Sigmoid colon (tissue), 4 donors: ENCODE data around the gene PIGB.

Experiments
- POLR2A ChIP-seq, 2 donors: fragments of 450-650 bp; IDR thresholded peaks; one replicate each; pipeline ENCODE4 v1.6.1; 2016; ENCODE audit warnings: antibody characterized with exemption in 2 of 2, mild to moderate bottlenecking in 2 of 2, moderate library complexity in 2 of 2
- POLR2AphosphoS5 ChIP-seq, 4 donors: sonication (generic); formaldehyde crosslinking; IDR thresholded peaks; one replicate each; pipeline ENCODE4 v1.6.1; 2017; ENCODE audit warnings: antibody characterized with exemption in 4 of 4
- TF ChIP-seq, protein P1 (sequence below), 4 experiments: fragments of 450-650 bp in 3 of 4; fragments of 200-600 bp in 1 of 4; IDR thresholded peaks; one replicate each; pipeline ENCODE4 v1.5.1; 2016 to 2019; ENCODE audit warnings: antibody characterized with exemption in 4 of 4, mild to moderate bottlenecking in 3 of 4, moderate library complexity in 2 of 4

DNA sequence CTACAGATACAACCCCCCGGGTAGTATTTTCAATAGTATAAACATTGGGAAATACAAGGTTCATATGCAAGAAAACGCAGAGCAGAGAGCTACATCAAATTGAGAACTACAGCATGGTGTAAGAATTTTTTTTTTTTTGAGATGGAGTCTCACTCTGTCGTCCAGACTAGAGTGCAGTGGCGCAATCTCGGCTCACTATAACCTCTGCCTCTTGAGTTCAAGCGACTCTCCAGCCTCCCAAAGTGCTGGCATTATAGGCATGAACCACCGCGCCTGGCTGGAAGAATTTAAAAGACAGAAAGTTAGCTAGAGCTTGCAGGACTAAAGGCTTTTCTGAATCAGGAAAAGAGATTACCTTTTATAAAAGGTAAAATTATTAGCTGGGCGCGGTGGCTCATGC is 42.0 kb downstream of the PIGB start:
- TF ChIP-seq POLR2A (IDR thresholded peaks at IDR 0.05) (no peak), POLR2AphosphoS5 (IDR thresholded peaks at IDR 0.05) (no peak)
- TF ChIP-seq, protein P1, sequence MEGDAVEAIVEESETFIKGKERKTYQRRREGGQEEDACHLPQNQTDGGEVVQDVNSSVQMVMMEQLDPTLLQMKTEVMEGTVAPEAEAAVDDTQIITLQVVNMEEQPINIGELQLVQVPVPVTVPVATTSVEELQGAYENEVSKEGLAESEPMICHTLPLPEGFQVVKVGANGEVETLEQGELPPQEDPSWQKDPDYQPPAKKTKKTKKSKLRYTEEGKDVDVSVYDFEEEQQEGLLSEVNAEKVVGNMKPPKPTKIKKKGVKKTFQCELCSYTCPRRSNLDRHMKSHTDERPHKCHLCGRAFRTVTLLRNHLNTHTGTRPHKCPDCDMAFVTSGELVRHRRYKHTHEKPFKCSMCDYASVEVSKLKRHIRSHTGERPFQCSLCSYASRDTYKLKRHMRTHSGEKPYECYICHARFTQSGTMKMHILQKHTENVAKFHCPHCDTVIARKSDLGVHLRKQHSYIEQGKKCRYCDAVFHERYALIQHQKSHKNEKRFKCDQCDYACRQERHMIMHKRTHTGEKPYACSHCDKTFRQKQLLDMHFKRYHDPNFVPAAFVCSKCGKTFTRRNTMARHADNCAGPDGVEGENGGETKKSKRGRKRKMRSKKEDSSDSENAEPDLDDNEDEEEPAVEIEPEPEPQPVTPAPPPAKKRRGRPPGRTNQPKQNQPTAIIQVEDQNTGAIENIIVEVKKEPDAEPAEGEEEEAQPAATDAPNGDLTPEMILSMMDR (IDR thresholded peaks at IDR 0.05) = no peak
